Inflammatory macrophage treated with lipopolysaccharide for 1 hour (primary cell): ENCODE data around the gene THRSP.
"Not testable (repeated sequence)": the region's sequence is repeated elsewhere in the genome, so short reads cannot be mapped to it uniquely, and the experiment has no call there.

Experiments
- DNase-seq, 2 donors: peaks; one replicate each; pipeline ENCODE4 v3.0.0-alpha.2; 2020 to 2022

The THRSP gene

GRCh38 chr11:78069465-78069864, 5.8 kb downstream of the THRSP start:
- no peak for DNase-seq

- no peak for DNase-seq
Measured at GRCh38 chr11:78070621-78071020, 7.0 kb downstream of the THRSP start.

- DNase-seq = no peak
Measured at GRCh38 chr11:78071717-78072116, 8.1 kb downstream of the THRSP start.

- no peak for DNase-seq
Measured at GRCh38 chr11:78072455-78072854, 8.8 kb downstream of the THRSP start.

- no peak for DNase-seq
Measured at GRCh38 chr11:78074756-78075155, 11.1 kb downstream of the THRSP start.

- no peak for DNase-seq
Measured at GRCh38 chr11:78076733-78077403, 13.2 kb downstream of the THRSP start.

- DNase-seq = not testable (repeated sequence)
Measured at GRCh38 chr11:78077592-78077991, 13.9 kb downstream of the THRSP start.

- peak in 1 of 2 donors; percentile 22 for DNase-seq
Measured at GRCh38 chr11:78078218-78079167, 14.8 kb downstream of the THRSP start.

- peak; percentile 55 to 80 for DNase-seq
Measured at GRCh38 chr11:78079232-78080083, 15.8 kb downstream of the THRSP start, which contains the start of gene NDUFC2. Gene NDUFC2, minus strand, starts transcription at chr11:78079862. Its CDS starts 118 bp downstream, at chr11:78079744.

GRCh38 chr11:78080084-78080817, 16.6 kb downstream of the THRSP start:
- no peak for DNase-seq

GRCh38 chr11:78080818-78081495, 17.3 kb downstream of the THRSP start:
- no peak for DNase-seq

GRCh38 chr11:78081583-78081982, 17.9 kb downstream of the THRSP start:
- DNase-seq = no peak

- DNase-seq = no peak
Measured at GRCh38 chr11:78082146-78082545, 18.5 kb downstream of the THRSP start.

- DNase-seq = no peak
Measured at GRCh38 chr11:78083021-78083420, 19.4 kb downstream of the THRSP start.

GRCh38 chr11:78084506-78084905, 20.8 kb downstream of the THRSP start:
- DNase-seq = not testable (repeated sequence)

- no peak for DNase-seq
Measured at GRCh38 chr11:78085972-78086371, 22.3 kb downstream of the THRSP start.

- DNase-seq = not testable (repeated sequence)
Measured at GRCh38 chr11:78086521-78087074, 22.9 kb downstream of the THRSP start.

GRCh38 chr11:78094250-78094649, 30.6 kb downstream of the THRSP start:
- DNase-seq = peak in 1 of 2 donors; percentile 33

GRCh38 chr11:78097666-78098385, 34.2 kb downstream of the THRSP start:
- no peak for DNase-seq

- DNase-seq = no peak
Measured at GRCh38 chr11:78099666-78100065, 36.0 kb downstream of the THRSP start.

- no peak for DNase-seq
Measured at GRCh38 chr11:78100261-78100660, 36.6 kb downstream of the THRSP start.
